HG02840 (cell line): ENCODE results near the gene FAM83F.

ENCODE experiments used
- ATAC-seq: cut with Tn5 transposase; IDR thresholded peaks from one replicate; pipeline ENCODE4 v1.9.1; 2021; ENCODE audit warnings: mild to moderate bottlenecking, moderate library complexity, moderate number of reproducible peaks; ENCODE audit not compliant: unreplicated experiment, low FRiP score

FAM83F gene

GRCh38 chr22:40054486-40054885 is 59.7 kb downstream of the FAM83F start:
- ATAC-seq = no peak

- ATAC-seq = peak; percentile 58
These were observed 60.6 kb downstream of the FAM83F start for GRCh38 chr22:40055143-40055883.

GRCh38 chr22:40056154-40056553 is 61.4 kb downstream of the FAM83F start:
- ATAC-seq = no peak

GRCh38 chr22:40056559-40056958 is 61.8 kb downstream of the FAM83F start:
- ATAC-seq = no peak

- no peak for ATAC-seq
These were observed 62.9 kb downstream of the FAM83F start for GRCh38 chr22:40057652-40058051.

GRCh38 chr22:40058265-40058664 is 63.5 kb downstream of the FAM83F start:
- no peak for ATAC-seq

GRCh38 chr22:40065981-40066380 is 71.2 kb downstream of the FAM83F start:
- no peak for ATAC-seq

GRCh38 chr22:40067639-40068038 is 72.9 kb downstream of the FAM83F start:
- ATAC-seq = no peak

GRCh38 chr22:40070701-40071100 is 75.9 kb downstream of the FAM83F start:
- ATAC-seq = no peak

- no peak for ATAC-seq
These were observed 77.0 kb downstream of the FAM83F start for GRCh38 chr22:40071720-40072119.

- ATAC-seq = no peak
These were observed 82.2 kb downstream of the FAM83F start for GRCh38 chr22:40076702-40077645.

GRCh38 chr22:40077646-40078016 is 82.9 kb downstream of the FAM83F start:
- no peak for ATAC-seq

- ATAC-seq = no peak
These were observed 86.9 kb downstream of the FAM83F start for GRCh38 chr22:40081662-40082061.

GRCh38 chr22:40082184-40082583 is 87.4 kb downstream of the FAM83F start:
- ATAC-seq = no peak

GRCh38 chr22:40083794-40084193 is 89.0 kb downstream of the FAM83F start:
- no peak for ATAC-seq

- ATAC-seq = no peak
These were observed 89.5 kb downstream of the FAM83F start for GRCh38 chr22:40084246-40084645.

- no peak for ATAC-seq
These were observed 94.1 kb downstream of the FAM83F start for GRCh38 chr22:40088818-40089217.
